ENCODE results near the gene PCK2. TPM values are rescaled to one million over a fixed set of nuclear protein-coding genes. Genes with fewer than 3 reads are reported as not detected.

The PCK2 gene
- total and polyA plus RNA-seq, 2 of the 8 experiments (the other 6 are each of a cell fraction or from before 2014, with no cell fraction given): 81.9 to 115 TPM

- H3K9me3 ChIP-seq (ENCODE audit: insufficient read depth in 2 of 2, low read depth in 1 of 2, low read length in 1 of 2): no peaks in the 10 kb centered on the region
- no peaks in the 10 kb centered on the region; a peak in 1 of 8 replicates for H3K36me3 ChIP-seq (ENCODE audit: control insufficient read depth in 2 of 4, insufficient read depth in 4 of 4, low read length in 3 of 4)
- no peak for TF ChIP-seq CBX8 (IDR thresholded peaks at IDR 0.05; ENCODE audit: borderline replicate concordance, low read depth, low read length)
- no peak for TF ChIP-seq CREB1 (IDR thresholded peaks at IDR 0.05)
- TF ChIP-seq TBP (IDR thresholded peaks at IDR 0.05; ENCODE audit: low read depth, low read length): no peak
- TF ChIP-seq TAF1 (IDR thresholded peaks at IDR 0.05; ENCODE audit: low read depth, low read length): no peak
- H3K23me2 ChIP-seq (ENCODE audit: low read depth, low read length): peaks cover 9% of the 10 kb centered on the region
- no peaks in the 10 kb centered on the region for H3K79me1 ChIP-seq (ENCODE audit: low read depth, low read length)
- no peak overlapping the region for H2BK5ac ChIP-seq (ENCODE audit: low read depth, low read length)
- ChIA-PET CTCF (ENCODE audit: partially characterized antibody) (interaction anchor here (0.9 to 9.6 kb wide), 9 partner anchors 8 to 107 kb away, joined by 3 to 234 read pairs (median 5); partner anchors contain the start of genes DCAF11, IRF9, NRL and PCK2), POLR2A (ENCODE audit: partially characterized antibody) (interaction anchor here (1.2 to 6.5 kb wide), 2 partner anchors 38 to 52 kb away, joined by 4 to 97 read pairs; partner anchors contain the start of gene PCK2)
- H2BK20ac ChIP-seq (ENCODE audit: low read length): no peak overlapping the region
- no peak overlapping the region for H3K4me2 ChIP-seq (ENCODE audit: insufficient read depth in 1 of 2, low read depth in 2 of 2, low read length in 2 of 2)
- no peak overlapping the region for H3K27ac ChIP-seq (ENCODE audit: low read depth, low read length)
- H3K4me1 ChIP-seq (replicated peaks in 1 of 4; ENCODE audit: control insufficient read depth in 3 of 4, insufficient read depth in 4 of 4, low read length in 3 of 4): peaks cover 0 to 10% (median 6%) of the 10 kb centered on the region in 4 experiments; a peak in 5 of 7 replicates
- no peaks in the 10 kb centered on the region; a peak in 1 of 7 replicates for H3K27me3 ChIP-seq (replicated peaks in 1 of 4; ENCODE audit: control insufficient read depth in 3 of 4, extremely low read depth in 1 of 4, insufficient read depth in 3 of 4, low read length in 3 of 4)
- H3K23ac ChIP-seq (ENCODE audit: insufficient read length): no peak overlapping the region
- peaks cover 2% of the 10 kb centered on the region in 2 experiments for H4K20me1 ChIP-seq (replicated peaks in 1 of 2; ENCODE audit: control insufficient read depth in 1 of 2, insufficient read depth in 2 of 2, low read length in 2 of 2)
- no peak overlapping the region for H2AFZ ChIP-seq (ENCODE audit: low read length)
- 88% methylated on average over 9 of the region's 9 CpGs; no CpG with 5 or more reads in 1 of the 2 experiments for WGBS, 2 experiments (ENCODE audit: extremely low coverage in 1 of 2, insufficient coverage in 1 of 2, insufficient read length in 1 of 2, insufficient replicate concordance in 2 of 2, low coverage in 1 of 2, low lambda C conversion rate in 2 of 2, missing lambda C conversion rate in 1 of 2)
- no peak overlapping the region for H4K5ac ChIP-seq (ENCODE audit: insufficient read length, low read depth, low read length)
- no peaks in the 10 kb centered on the region for H3K79me2 ChIP-seq (ENCODE audit: control insufficient read depth in 1 of 2, insufficient read depth in 2 of 2, low read length in 2 of 2)
- no peak overlapping the region for H3K14ac ChIP-seq (ENCODE audit: insufficient read length)
- H2BK120ac ChIP-seq (replicated peaks; ENCODE audit: low read depth, low read length): no peak overlapping the region
- DNase-seq (ENCODE audit: low read depth in 1 of 2, low spot score in 2 of 2) (no peak), FAIRE-seq (no peak)
- H4K8ac ChIP-seq (ENCODE audit: extremely low read depth, insufficient read depth, low read length): no peak overlapping the region
- H4K91ac ChIP-seq (replicated peaks; ENCODE audit: insufficient read length, low read length): no peak overlapping the region
- no peak overlapping the region for H3K4ac ChIP-seq (replicated peaks; ENCODE audit: insufficient read length, low read depth, low read length)
- no peak overlapping the region for H3K18ac ChIP-seq (ENCODE audit: extremely low read depth, low read length)
- H3K9ac ChIP-seq (replicated peaks in 1 of 4; ENCODE audit: extremely low read depth in 1 of 4, low read depth in 3 of 4, low read length in 3 of 4): no peak overlapping the region
- H3K56ac ChIP-seq (replicated peaks; ENCODE audit: insufficient read length, low read depth, low read length): no peak overlapping the region
- no peak overlapping the region for H2AK5ac ChIP-seq (ENCODE audit: low read depth, low read length)
- no peak overlapping the region for H3K4me3 ChIP-seq (ENCODE audit: extremely low read depth in 1 of 4, insufficient read depth in 2 of 4, low read depth in 3 of 4, low read length in 4 of 4)
- no peak overlapping the region for H2BK12ac ChIP-seq (ENCODE audit: low read depth, low read length)
- no peak overlapping the region for H2BK15ac ChIP-seq (ENCODE audit: low read length)
Observed at GRCh38 chr14:24054646-24055045, 39.5 kb upstream of the PCK2 start.

Data from H1 (cell line).